ENCODE results near the gene POU5F1. TPM values are rescaled to one million over a fixed set of nuclear protein-coding genes. Genes with fewer than 3 reads are reported as not detected.
A peak's percentile ranks its signal among the peaks of the same experiment; 100 is the strongest.

POU5F1 gene
- total RNA-seq, 1 experiment from 2014 or later: not detected

DNA sequence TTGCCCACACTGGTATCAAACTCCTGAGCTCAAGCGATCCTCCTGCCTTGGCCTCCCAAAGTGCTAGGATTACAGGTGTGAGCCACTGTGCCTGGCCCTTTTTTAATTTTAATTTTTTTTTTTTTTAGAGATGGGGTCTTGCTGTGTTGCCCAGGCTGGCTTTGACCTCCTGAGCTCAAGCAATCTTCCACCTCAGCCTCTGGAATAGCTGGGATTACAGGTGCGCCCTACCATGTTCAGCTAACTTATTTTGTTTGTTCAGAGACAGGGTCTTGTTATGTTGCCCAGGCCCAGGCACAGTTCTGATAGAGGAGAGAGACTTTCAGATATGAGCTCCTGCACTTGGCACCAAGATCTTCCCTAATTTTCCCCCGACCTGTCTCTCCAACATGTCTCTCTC lies 39.7 kb downstream of the POU5F1 start:
- CTCF ChIA-PET: interaction anchor here (0.5 kb wide), 1 partner anchor 395 kb away, joined by 4 read pairs; no protein-coding TSS in a partner anchor

DNA sequence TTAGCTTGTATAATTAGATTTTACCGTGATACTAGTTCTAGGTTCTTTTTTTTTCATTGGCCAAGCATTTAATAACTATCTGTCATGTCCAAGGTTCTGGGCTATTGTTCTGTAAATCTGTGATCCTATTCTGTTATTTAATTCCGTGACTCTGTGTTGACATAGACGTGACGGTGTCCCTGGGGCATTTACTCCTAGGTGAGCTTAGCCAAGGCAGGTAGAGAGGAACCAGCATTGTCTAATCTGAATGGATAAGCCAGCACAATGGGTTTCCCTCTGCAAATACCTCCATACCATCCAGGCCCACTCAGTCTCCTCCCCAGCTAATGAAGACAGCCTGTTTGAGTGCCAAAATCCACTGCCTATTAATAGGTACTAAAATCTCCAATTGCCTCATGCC lies 41.4 kb downstream of the POU5F1 start:
- Histone ChIP-seq H3K4me1 (ENCODE audit: insufficient read depth, low read length, poor library complexity, severe bottlenecking) (peaks cover 16% of the 10 kb centered on the region), H3K4me3 (ENCODE audit: low read depth, low read length, poor library complexity, severe bottlenecking) (no peak overlapping the region), H3K27ac (ENCODE audit: low read depth, low read length, poor library complexity, severe bottlenecking) (no peak overlapping the region), H3K27me3 (replicated peaks; ENCODE audit: insufficient read depth, low read depth, low read length, poor library complexity) (no peaks in the 10 kb centered on the region), H3K9me3 (ENCODE audit: low read depth, low read length, poor library complexity, severe bottlenecking) (no peaks in the 10 kb centered on the region), H3K36me3 (ENCODE audit: insufficient read depth, low read length, poor library complexity, severe bottlenecking) (no peaks in the 10 kb centered on the region)
- POLR2A ChIA-PET (ENCODE audit: low non-redundant PET): interaction anchor here (0.5 to 0.7 kb wide), 2 partner anchors 12 to 18 kb away, joined by 3 to 4 read pairs; no protein-coding TSS in a partner anchor
- TF ChIP-seq CTCF (conservative IDR thresholded peaks at IDR 0.05; ENCODE audit: low read depth, low read length) (no peak), EZH2 (IDR thresholded peaks at IDR 0.05; ENCODE audit: borderline replicate concordance, low read depth, low read length, poor library complexity, severe bottlenecking) (no peak)
- intact Hi-C loops (cut with micrococcal nuclease; ENCODE audit: unreplicated experiment): no loop called here
- CTCF ChIA-PET: interaction anchor here (0.6 to 1.6 kb wide), 2 partner anchors 8 to 42 kb away, joined by 3 to 6 read pairs; no protein-coding TSS in a partner anchor
- no peak for DNase-seq (ENCODE audit: low spot score)
- no TSS peak for BruUV-seq (replicated peaks)

More for the DNA sequence above, 39.7 kb downstream of the POU5F1 start:
- no peak for DNase-seq (ENCODE audit: low spot score)
- Histone ChIP-seq H3K36me3 (ENCODE audit: insufficient read depth, low read length, poor library complexity, severe bottlenecking) (no peaks in the 10 kb centered on the region), H3K27ac (ENCODE audit: low read depth, low read length, poor library complexity, severe bottlenecking) (no peak overlapping the region), H3K4me3 (ENCODE audit: low read depth, low read length, poor library complexity, severe bottlenecking) (no peak overlapping the region), H3K27me3 (replicated peaks; ENCODE audit: insufficient read depth, low read depth, low read length, poor library complexity) (no peaks in the 10 kb centered on the region), H3K4me1 (ENCODE audit: insufficient read depth, low read length, poor library complexity, severe bottlenecking) (peaks cover 8% of the 10 kb centered on the region), H3K9me3 (ENCODE audit: low read depth, low read length, poor library complexity, severe bottlenecking) (no peaks in the 10 kb centered on the region)
- TF ChIP-seq EZH2 (IDR thresholded peaks at IDR 0.05; ENCODE audit: borderline replicate concordance, low read depth, low read length, poor library complexity, severe bottlenecking) (no peak), CTCF (conservative IDR thresholded peaks at IDR 0.05; ENCODE audit: low read depth, low read length) (no peak)
- POLR2A ChIA-PET (ENCODE audit: low non-redundant PET): no interaction called here
- no TSS peak for BruUV-seq (replicated peaks)
- intact Hi-C loops (cut with micrococcal nuclease; ENCODE audit: unreplicated experiment): no loop called here

- no peaks in the 10 kb centered on the region for H3K9me3 ChIP-seq (ENCODE audit: low read depth, low read length, poor library complexity, severe bottlenecking)
- ChIA-PET CTCF (interaction anchor here (0.6 to 1.6 kb wide), 2 partner anchors 9 to 41 kb away, joined by 3 to 6 read pairs; no protein-coding TSS in a partner anchor), POLR2A (ENCODE audit: low non-redundant PET) (no interaction called here)
- peak; percentile 85 for TF ChIP-seq CTCF (conservative IDR thresholded peaks at IDR 0.05; ENCODE audit: low read depth, low read length)
- no peak for TF ChIP-seq EZH2 (IDR thresholded peaks at IDR 0.05; ENCODE audit: borderline replicate concordance, low read depth, low read length, poor library complexity, severe bottlenecking)
- H3K36me3 ChIP-seq (ENCODE audit: insufficient read depth, low read length, poor library complexity, severe bottlenecking): no peaks in the 10 kb centered on the region
- peak; percentile 49 for DNase-seq (ENCODE audit: low spot score)
- H3K4me3 ChIP-seq (ENCODE audit: low read depth, low read length, poor library complexity, severe bottlenecking): no peak overlapping the region
- peaks cover 16% of the 10 kb centered on the region for H3K4me1 ChIP-seq (ENCODE audit: insufficient read depth, low read length, poor library complexity, severe bottlenecking)
- BruUV-seq (replicated peaks): no TSS peak
- H3K27me3 ChIP-seq (replicated peaks; ENCODE audit: insufficient read depth, low read depth, low read length, poor library complexity): no peaks in the 10 kb centered on the region
- H3K27ac ChIP-seq (ENCODE audit: low read depth, low read length, poor library complexity, severe bottlenecking): no peak overlapping the region
- intact Hi-C loops (cut with micrococcal nuclease; ENCODE audit: unreplicated experiment): no loop called here
Observed at GRCh38 chr6:31128093-31128676, 42.3 kb downstream of the POU5F1 start.

Data from A673 (cell line).